Measurements from ENCODE around the gene XBP1. TPM values are rescaled to one million over a fixed set of nuclear protein-coding genes. Genes with fewer than 3 reads are reported as not detected.

Gene XBP1
- total RNA-seq, 1 donor from 2014 or later: 65.0 TPM

DNA sequence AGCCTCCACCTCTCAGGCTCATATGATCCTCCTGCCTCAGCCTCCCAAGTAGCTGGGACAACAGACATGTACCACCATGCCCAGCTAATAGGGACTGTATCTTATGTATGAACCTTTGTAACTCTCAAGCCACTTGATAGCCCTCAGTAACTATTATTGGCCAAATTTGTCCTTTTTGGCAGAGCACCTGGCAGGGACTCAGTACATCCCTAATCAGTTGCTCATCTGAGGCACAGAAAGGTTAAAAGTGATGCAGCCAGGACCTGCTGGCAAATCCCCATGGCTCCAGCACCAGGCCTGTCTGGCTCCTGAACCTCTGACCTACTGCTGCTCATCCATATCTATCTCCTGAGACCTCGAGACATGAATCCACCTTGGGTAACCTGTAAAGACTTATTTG is 21.1 kb upstream of the XBP1 start:
- H3K27me3 Mint-ChIP-seq (ENCODE audit: low read depth): no peaks in the 10 kb centered on the region
- no peaks in the 10 kb centered on the region for H3K36me3 Mint-ChIP-seq (ENCODE audit: low read depth)
- no peaks in the 10 kb centered on the region for H3K9me3 Mint-ChIP-seq
- TF ChIP-seq CTCF (conservative IDR thresholded peaks at IDR 0.05): no peak
- no peak overlapping the region for H3K4me3 Mint-ChIP-seq
- H3K27ac Mint-ChIP-seq (ENCODE audit: unreplicated experiment): no peak overlapping the region
- H3K4me1 Mint-ChIP-seq: peaks cover 14% of the 10 kb centered on the region
- DNase-seq (ENCODE audit: low read depth, low spot score): no peak

- TF ChIP-seq CTCF (conservative IDR thresholded peaks at IDR 0.05): no peak
- Mint-ChIP-seq H3K4me3 (no peak overlapping the region), H3K4me1 (peaks cover 14% of the 10 kb centered on the region), H3K9me3 (no peaks in the 10 kb centered on the region), H3K27ac (ENCODE audit: unreplicated experiment) (peak overlapping the region; percentile 62), H3K36me3 (ENCODE audit: low read depth) (no peaks in the 10 kb centered on the region), H3K27me3 (ENCODE audit: low read depth) (no peaks in the 10 kb centered on the region)
- DNase-seq (ENCODE audit: low read depth, low spot score): no peak
These were observed 20.5 kb upstream of the XBP1 start for GRCh38 chr22:28820885-28821284.

DNA sequence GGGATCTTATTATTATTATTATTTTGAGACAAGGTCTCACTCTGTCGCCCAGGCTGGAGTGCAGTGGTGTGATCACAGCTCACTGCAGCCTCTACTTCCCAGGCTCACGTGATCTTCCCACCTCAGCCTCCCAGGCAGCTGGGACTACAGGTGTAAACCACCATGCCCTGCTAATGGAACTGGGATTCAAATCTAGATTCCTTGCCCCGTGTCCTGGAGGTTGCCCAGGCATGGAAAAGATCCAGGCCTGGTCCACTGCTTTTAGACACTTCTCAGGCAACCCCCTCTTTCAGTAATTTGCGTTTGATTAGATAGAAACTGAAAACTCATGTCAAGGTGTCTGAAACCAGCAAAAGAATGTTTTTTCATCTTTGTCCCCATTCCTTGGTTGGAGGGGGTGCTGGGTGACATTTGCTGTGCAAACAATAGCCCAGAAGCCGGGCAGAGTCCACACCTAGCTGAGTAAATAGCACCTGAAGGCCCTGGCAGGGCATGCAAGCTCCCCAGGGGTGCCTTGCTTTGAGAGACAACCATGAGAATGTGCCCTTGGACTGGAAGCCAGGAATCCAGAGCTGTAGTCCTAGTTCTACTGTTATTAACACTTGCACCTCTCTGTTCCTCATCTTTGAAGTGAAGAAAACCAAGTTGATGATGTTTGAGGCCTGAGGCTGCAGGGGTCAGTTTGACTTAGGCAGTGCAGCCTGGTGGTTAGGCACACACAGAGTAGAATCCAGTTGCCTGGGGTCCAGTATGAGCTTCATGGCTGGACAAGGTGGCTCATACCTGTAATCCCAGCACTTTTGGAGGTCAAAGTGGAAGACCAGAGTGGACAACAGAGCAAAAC is 19.1 kb upstream of the XBP1 start:
- TF ChIP-seq CTCF (conservative IDR thresholded peaks at IDR 0.05): no peak
- no peaks in the 10 kb centered on the region for H3K27me3 Mint-ChIP-seq (ENCODE audit: low read depth)
- no peaks in the 10 kb centered on the region for H3K36me3 Mint-ChIP-seq (ENCODE audit: low read depth)
- H3K9me3 Mint-ChIP-seq: no peaks in the 10 kb centered on the region
- no peak overlapping the region for H3K4me3 Mint-ChIP-seq
- H3K4me1 Mint-ChIP-seq: peaks cover 20% of the 10 kb centered on the region
- H3K27ac Mint-ChIP-seq (ENCODE audit: unreplicated experiment): no peak overlapping the region
- no peak for DNase-seq (ENCODE audit: low read depth, low spot score)

DNA sequence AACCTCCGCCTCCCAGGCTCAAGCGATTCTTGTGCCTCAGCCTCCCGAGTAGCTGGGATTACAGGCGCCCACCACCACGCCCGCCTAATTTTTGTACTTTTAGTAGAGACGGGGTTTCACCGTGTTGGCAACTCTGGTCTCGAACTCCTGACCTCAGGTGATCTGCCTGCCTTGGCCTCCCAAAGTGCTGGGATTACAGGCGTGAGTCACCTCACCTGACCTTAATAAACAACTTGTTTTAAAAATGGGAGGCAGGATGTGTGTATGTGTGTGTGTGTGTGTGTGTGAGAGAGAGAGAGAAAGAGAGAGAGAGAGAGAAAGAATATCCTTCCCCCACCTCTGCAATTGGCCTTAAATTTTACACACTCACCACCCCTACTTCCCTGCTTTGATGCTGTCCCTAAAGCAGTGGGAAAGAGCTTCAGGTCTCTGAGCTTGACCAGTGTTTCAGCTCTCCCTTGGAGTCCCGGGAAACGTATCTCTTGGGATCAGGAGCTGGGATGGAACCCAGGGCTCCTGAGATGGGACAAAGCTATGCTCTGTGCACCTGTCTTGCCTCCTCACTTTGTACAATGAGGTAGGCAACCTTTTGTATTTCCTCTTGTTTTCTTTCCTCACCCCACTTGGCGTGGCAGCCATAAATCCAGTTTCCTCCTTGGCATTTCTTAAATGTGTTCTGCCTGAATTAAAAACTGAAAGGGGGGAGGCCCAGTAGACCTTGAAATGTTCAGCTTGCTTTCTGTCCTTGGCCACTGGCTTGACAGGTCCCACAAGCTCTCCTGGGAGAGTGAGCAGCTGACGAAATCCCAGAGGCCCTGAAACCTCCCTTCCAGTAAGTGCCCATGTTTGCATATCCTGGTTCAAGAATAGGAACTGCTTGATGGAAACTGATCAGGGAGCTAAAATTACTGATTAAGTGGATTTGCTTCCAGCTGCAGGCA is 17.8 kb upstream of the XBP1 start:
- H3K27ac Mint-ChIP-seq (ENCODE audit: unreplicated experiment): peak overlapping the region; percentile 67

More for the DNA sequence above, 17.8 kb upstream of the XBP1 start:
- no peak for DNase-seq (ENCODE audit: low read depth, low spot score)
- Mint-ChIP-seq H3K9me3 (no peaks in the 10 kb centered on the region), H3K4me1 (peaks cover 16% of the 10 kb centered on the region), H3K36me3 (ENCODE audit: low read depth) (no peaks in the 10 kb centered on the region), H3K4me3 (no peak overlapping the region), H3K27me3 (ENCODE audit: low read depth) (no peaks in the 10 kb centered on the region)
- TF ChIP-seq CTCF (conservative IDR thresholded peaks at IDR 0.05): no peak

Measured in neural crest cell (in vitro differentiated cells).